ENCODE data around the gene BCAR1. TPM values are rescaled to one million over a fixed set of nuclear protein-coding genes. Genes with fewer than 3 reads are reported as not detected.
A peak's percentile ranks its signal among the peaks of the same experiment; 100 is the strongest.

BCAR1 gene
- 10 to 100 TPM; 51.1 to 89.9 (median 71.3) TPM for total RNA-seq

GRCh38 chr16:75251280-75252048 lies at the start of gene BCAR1:
Gene BCAR1, minus strand, starts transcription at chr16:75251624. Its CDS starts 142 bp downstream, at chr16:75251482.
- intact Hi-C loops (cut with DNase I) = no loop called here
- H3K4me1 ChIP-seq = peaks cover 57 to 86% of the 10 kb centered on the region in 2 donors

GRCh38 chr16:75298267-75298666 lies 46.8 kb upstream of the BCAR1 start:
- no peak overlapping the region for H3K4me3 ChIP-seq (replicated peaks in 1 of 3)
- no peaks in the 10 kb centered on the region for H3K27me3 ChIP-seq
- WGBS, 2 donors = 79 to 86% methylated on average over 6 of the region's 6 CpGs
- peaks cover 0 to 8% of the 10 kb centered on the region in 2 donors for H3K4me1 ChIP-seq
- peaks cover 0 to 3% of the 10 kb centered on the region in 2 donors for H3K36me3 ChIP-seq
- no peak overlapping the region for H3K27ac ChIP-seq
- no peak for DNase-seq
- H3K9me3 ChIP-seq = no peaks in the 10 kb centered on the region
- no peak for TF ChIP-seq POLR2A (IDR thresholded peaks at IDR 0.05)
- TF ChIP-seq CTCF (IDR thresholded peaks at IDR 0.05) = no peak
- intact Hi-C loops (cut with DNase I) = no loop called here

More at GRCh38 chr16:75251280-75252048, at the start of gene BCAR1:
- Histone ChIP-seq H3K27ac (peak within 1 kb of the TSS; percentile 72 to 91 (median 90)), H3K27me3 (no peaks in the 10 kb centered on the region), H3K4me3 (replicated peaks in 1 of 3) (peak within 1 kb of the TSS; percentile 59 to 80 (median 71)), H3K36me3 (no peaks in the 10 kb centered on the region), H3K9me3 (no peaks in the 10 kb centered on the region)
- 15 to 40% methylated on average over 4 of the region's 84 CpGs for WGBS, 2 donors
- peak; percentile 67 to 91 for TF ChIP-seq POLR2A (IDR thresholded peaks at IDR 0.05)
- no peak for TF ChIP-seq CTCF (IDR thresholded peaks at IDR 0.05)
- peak; percentile 88 to 91 for DNase-seq

- Histone ChIP-seq H3K9me3 (no peaks in the 10 kb centered on the region), H3K36me3 (peaks cover 9 to 11% of the 10 kb centered on the region in 2 donors), H3K4me3 (replicated peaks in 1 of 3) (no peak overlapping the region), H3K27ac (no peak overlapping the region), H3K4me1 (peaks cover 0 to 8% of the 10 kb centered on the region in 2 donors), H3K27me3 (no peaks in the 10 kb centered on the region)
- 32 to 54% methylated on average over 1 of the region's 1 CpG for WGBS, 2 donors
- DNase-seq = peak; percentile 67 to 72
- intact Hi-C loops (cut with DNase I) = no loop called here
- TF ChIP-seq CTCF (IDR thresholded peaks at IDR 0.05) = no peak
- TF ChIP-seq POLR2A (IDR thresholded peaks at IDR 0.05) = no peak
Measured at GRCh38 chr16:75296606-75297005, 45.2 kb upstream of the BCAR1 start.

GRCh38 chr16:75294773-75295459 lies 43.5 kb upstream of the BCAR1 start:
- no peaks in the 10 kb centered on the region for H3K27me3 ChIP-seq
- TF ChIP-seq CTCF (IDR thresholded peaks at IDR 0.05) = no peak
- no peak for TF ChIP-seq POLR2A (IDR thresholded peaks at IDR 0.05)
- peaks cover 0 to 10% of the 10 kb centered on the region in 2 donors for H3K4me1 ChIP-seq
- no peak overlapping the region for H3K4me3 ChIP-seq (replicated peaks in 1 of 3)
- peaks cover 9 to 11% of the 10 kb centered on the region in 2 donors for H3K36me3 ChIP-seq
- H3K9me3 ChIP-seq = no peaks in the 10 kb centered on the region
- no peak for DNase-seq
- WGBS, 2 donors = 94 to 98% methylated on average over 6 of the region's 6 CpGs
- no peak overlapping the region for H3K27ac ChIP-seq
- intact Hi-C loops (cut with DNase I) = no loop called here

GRCh38 chr16:75293772-75294171 lies 42.3 kb upstream of the BCAR1 start:
- Histone ChIP-seq H3K4me1 (peaks cover 9 to 22% of the 10 kb centered on the region in 2 donors), H3K27me3 (no peaks in the 10 kb centered on the region), H3K36me3 (peaks cover 9 to 11% of the 10 kb centered on the region in 2 donors), H3K9me3 (no peaks in the 10 kb centered on the region), H3K27ac (no peak overlapping the region), H3K4me3 (replicated peaks in 1 of 3) (no peak overlapping the region)
- DNase-seq = no peak
- 93 to 95% methylated on average over 6 of the region's 6 CpGs for WGBS, 2 donors
- TF ChIP-seq CTCF (IDR thresholded peaks at IDR 0.05) (no peak), POLR2A (IDR thresholded peaks at IDR 0.05) (no peak)
- intact Hi-C loops (cut with DNase I) = no loop called here
